ENCODE measurements around the gene PTK6.

The PTK6 gene

DNA sequence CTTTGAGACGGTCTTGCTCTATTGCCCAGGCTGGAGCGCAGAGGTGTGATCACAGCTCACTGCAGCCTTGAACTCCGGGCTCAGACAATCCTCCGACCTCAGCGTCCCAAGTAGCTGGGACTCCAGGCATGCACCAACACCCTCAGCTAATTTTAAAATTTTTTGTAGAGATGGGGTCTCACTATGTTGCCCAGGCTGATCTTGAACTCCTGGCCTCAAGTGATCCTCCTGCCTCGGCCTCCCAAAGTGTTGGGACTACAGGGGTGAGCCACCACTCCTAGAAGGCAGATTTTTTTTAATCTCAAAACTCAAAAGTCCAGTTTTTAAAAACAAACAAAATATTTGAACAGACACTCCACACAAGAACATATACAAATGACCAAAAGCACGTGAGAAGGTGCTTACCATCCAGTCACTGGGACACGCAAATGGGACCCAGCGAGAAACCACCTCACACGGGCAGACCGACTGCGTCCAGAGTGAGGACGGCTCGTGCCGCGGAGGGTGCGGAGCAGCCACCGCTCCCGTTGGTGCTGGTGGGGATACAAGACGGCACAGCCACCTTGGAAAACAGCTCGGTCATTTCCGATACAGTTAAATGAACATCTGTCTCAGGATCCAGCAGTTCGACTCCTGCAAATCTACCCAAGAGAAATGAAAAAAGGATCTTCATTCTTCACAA is 45.3 kb upstream of the PTK6 start:
- TF ChIP-seq BCL11A (tag by site-specific recombination; IDR thresholded peaks at IDR 0.05; ENCODE audit: low read depth) = no peak
- TF ChIP-seq, protein P1, sequence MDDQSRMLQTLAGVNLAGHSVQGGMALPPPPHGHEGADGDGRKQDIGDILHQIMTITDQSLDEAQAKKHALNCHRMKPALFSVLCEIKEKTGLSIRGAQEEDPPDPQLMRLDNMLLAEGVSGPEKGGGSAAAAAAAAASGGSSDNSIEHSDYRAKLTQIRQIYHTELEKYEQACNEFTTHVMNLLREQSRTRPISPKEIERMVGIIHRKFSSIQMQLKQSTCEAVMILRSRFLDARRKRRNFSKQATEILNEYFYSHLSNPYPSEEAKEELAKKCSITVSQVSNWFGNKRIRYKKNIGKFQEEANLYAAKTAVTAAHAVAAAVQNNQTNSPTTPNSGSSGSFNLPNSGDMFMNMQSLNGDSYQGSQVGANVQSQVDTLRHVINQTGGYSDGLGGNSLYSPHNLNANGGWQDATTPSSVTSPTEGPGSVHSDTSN (CRISPR knock-in tag; IDR thresholded peaks at IDR 0.05) = no peak
- no peak for TF ChIP-seq SP7 (tag by site-specific recombination; IDR thresholded peaks at IDR 0.05)
- TF ChIP-seq, protein P2, sequence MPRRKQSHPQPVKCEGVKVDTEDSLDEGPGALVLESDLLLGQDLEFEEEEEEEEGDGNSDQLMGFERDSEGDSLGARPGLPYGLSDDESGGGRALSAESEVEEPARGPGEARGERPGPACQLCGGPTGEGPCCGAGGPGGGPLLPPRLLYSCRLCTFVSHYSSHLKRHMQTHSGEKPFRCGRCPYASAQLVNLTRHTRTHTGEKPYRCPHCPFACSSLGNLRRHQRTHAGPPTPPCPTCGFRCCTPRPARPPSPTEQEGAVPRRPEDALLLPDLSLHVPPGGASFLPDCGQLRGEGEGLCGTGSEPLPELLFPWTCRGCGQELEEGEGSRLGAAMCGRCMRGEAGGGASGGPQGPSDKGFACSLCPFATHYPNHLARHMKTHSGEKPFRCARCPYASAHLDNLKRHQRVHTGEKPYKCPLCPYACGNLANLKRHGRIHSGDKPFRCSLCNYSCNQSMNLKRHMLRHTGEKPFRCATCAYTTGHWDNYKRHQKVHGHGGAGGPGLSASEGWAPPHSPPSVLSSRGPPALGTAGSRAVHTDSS (tag by site-specific recombination; IDR thresholded peaks at IDR 0.05) = no peak
- no peak for TF ChIP-seq ZNF768 (tag by site-specific recombination; IDR thresholded peaks at IDR 0.05)
- TF ChIP-seq, protein P3, sequence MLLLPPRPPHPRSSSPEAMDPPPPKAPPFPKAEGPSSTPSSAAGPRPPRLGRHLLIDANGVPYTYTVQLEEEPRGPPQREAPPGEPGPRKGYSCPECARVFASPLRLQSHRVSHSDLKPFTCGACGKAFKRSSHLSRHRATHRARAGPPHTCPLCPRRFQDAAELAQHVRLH (tag by site-specific recombination; IDR thresholded peaks at IDR 0.05) = no peak
- TF ChIP-seq, protein P4, sequence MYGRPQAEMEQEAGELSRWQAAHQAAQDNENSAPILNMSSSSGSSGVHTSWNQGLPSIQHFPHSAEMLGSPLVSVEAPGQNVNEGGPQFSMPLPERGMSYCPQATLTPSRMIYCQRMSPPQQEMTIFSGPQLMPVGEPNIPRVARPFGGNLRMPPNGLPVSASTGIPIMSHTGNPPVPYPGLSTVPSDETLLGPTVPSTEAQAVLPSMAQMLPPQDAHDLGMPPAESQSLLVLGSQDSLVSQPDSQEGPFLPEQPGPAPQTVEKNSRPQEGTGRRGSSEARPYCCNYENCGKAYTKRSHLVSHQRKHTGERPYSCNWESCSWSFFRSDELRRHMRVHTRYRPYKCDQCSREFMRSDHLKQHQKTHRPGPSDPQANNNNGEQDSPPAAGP (tag by site-specific recombination; IDR thresholded peaks at IDR 0.05) = no peak
- no peak for TF ChIP-seq KLF8 (tag by site-specific recombination; IDR thresholded peaks at IDR 0.05)
- TF ChIP-seq, protein P5, sequence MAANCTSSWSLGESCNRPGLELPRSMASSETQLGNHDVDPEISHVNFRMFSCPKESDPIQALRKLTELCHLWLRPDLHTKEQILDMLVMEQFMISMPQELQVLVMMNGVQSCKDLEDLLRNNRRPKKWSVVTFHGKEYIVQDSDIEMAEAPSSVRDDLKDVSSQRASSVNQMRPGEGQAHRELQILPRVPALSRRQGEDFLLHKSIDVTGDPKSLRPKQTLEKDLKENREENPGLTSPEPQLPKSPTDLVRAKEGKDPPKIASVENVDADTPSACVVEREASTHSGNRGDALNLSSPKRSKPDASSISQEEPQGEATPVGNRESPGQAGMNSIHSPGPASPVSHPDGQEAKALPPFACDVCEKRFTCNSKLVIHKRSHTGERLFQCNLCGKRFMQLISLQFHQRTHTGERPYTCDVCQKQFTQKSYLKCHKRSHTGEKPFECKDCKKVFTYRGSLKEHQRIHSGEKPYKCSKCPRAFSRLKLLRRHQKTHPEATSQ (tag by site-specific recombination; IDR thresholded peaks at IDR 0.05) = no peak
- TF ChIP-seq ZNF341 (tag by site-specific recombination; IDR thresholded peaks at IDR 0.05; ENCODE audit: low read depth) = peak; percentile 26; the same call in 1 of the 2 replicates
- TF ChIP-seq ZNF600 (tag by site-specific recombination; IDR thresholded peaks at IDR 0.05) = 0 out of 2 replicates have a peak, but pooled peaks have one; percentile 15
- TF ChIP-seq, protein P6, sequence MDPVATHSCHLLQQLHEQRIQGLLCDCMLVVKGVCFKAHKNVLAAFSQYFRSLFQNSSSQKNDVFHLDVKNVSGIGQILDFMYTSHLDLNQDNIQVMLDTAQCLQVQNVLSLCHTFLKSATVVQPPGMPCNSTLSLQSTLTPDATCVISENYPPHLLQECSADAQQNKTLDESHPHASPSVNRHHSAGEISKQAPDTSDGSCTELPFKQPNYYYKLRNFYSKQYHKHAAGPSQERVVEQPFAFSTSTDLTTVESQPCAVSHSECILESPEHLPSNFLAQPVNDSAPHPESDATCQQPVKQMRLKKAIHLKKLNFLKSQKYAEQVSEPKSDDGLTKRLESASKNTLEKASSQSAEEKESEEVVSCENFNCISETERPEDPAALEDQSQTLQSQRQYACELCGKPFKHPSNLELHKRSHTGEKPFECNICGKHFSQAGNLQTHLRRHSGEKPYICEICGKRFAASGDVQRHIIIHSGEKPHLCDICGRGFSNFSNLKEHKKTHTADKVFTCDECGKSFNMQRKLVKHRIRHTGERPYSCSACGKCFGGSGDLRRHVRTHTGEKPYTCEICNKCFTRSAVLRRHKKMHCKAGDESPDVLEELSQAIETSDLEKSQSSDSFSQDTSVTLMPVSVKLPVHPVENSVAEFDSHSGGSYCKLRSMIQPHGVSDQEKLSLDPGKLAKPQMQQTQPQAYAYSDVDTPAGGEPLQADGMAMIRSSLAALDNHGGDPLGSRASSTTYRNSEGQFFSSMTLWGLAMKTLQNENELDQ (tag by site-specific recombination; IDR thresholded peaks at IDR 0.05; ENCODE audit: low read depth) = no peak
- TF ChIP-seq ZNF121 (tag by site-specific recombination; IDR thresholded peaks at IDR 0.05) = peak; percentile 97
- TF ChIP-seq, protein P7, sequence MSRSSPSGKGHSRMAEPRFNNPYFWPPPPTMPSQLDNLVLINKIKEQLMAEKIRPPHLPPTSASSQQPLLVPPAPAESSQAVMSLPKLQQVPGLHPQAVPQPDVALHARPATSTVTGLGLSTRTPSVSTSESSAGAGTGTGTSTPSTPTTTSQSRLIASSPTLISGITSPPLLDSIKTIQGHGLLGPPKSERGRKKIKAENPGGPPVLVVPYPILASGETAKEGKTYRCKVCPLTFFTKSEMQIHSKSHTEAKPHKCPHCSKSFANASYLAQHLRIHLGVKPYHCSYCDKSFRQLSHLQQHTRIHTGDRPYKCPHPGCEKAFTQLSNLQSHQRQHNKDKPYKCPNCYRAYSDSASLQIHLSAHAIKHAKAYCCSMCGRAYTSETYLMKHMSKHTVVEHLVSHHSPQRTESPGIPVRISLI (tag by site-specific recombination; IDR thresholded peaks at IDR 0.05) = no peak
- no peak overlapping the region for H3K4me3 ChIP-seq (ENCODE audit: low read depth, low read length)
- POLR2A ChIA-PET = interaction anchor here (1.0 kb wide), 1 partner anchor 9 kb away, joined by 3 read pairs; the partner anchor contains the start of gene HELZ2

More for the DNA sequence above, 45.3 kb upstream of the PTK6 start:
- no peaks in the 10 kb centered on the region for H3K36me3 ChIP-seq (ENCODE audit: control insufficient read depth in 2 of 2, insufficient read depth in 1 of 2, low read length in 2 of 2)
- no peaks in the 10 kb centered on the region for H3K4me1 ChIP-seq (ENCODE audit: control insufficient read depth, insufficient read depth, low read length)
- no peak overlapping the region for H3K27ac ChIP-seq (ENCODE audit: extremely low read depth, low read depth, low read length)
- CTCF ChIA-PET = interaction anchor here (1.0 to 1.5 kb wide), 3 partner anchors 17 to 59 kb away, joined by 3 to 4 read pairs (median 4); no protein-coding TSS in a partner anchor
- no peaks in the 10 kb centered on the region for H3K9me3 ChIP-seq (ENCODE audit: control insufficient read depth, insufficient read depth, low read depth, low read length)

Measured in HEK293 (cell line).